Stimulated activated CD8-positive, alpha-beta memory T cell treated with anti-CD3 and anti-CD28 coated beads, Interleukin-15, amount 100 ng/mL, for 4 hours (primary cell): ENCODE measurements around the gene ZDHHC1.
"Not testable (repeated sequence)": the region's sequence is repeated elsewhere in the genome, so short reads cannot be mapped to it uniquely, and the experiment has no call there.

Source experiments
- DNase-seq, 2 donors: peaks; one replicate each; pipeline ENCODE4 v3.0.0-alpha.2; 2020; ENCODE audit warnings: low read depth in 2 of 2

The ZDHHC1 gene

GRCh38 chr16:67394155-67395104, 21.8 kb downstream of the ZDHHC1 start:
- DNase-seq, result no peak

GRCh38 chr16:67393788-67394154, 22.5 kb downstream of the ZDHHC1 start:
- no peak for DNase-seq

DNA sequence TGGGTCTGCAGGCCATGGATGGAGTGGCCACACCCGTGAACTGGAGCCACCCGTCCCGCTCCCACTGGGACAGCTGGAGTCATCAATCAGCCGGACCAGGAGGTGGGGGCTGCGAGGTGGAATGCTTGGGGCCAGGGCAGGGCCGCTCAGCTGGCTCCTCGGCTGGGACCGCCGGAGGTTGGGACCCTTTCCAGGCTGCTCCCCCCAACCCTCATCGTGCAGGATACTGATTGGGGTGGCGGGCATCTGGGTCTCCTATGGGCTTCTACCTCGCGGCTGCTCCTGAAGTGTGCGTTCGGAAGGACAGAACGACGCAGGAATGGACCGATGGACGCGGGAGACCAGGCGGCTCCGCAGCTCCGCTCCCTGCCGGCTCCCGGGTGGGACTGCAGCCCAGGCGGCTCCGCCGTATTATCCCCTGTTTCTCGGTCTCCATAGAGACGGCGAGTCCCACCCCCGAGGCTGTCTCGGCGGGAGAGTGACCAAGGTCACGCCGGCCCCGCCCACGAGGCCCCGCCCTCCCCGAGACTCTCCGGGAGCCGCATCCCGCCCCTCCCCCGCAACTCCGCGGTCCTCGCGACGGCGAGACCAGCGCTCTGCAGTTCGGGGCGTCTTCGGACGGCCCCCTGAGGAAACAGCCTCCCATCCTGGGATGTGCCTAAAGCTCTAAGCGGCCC, 23.0 kb downstream of the ZDHHC1 start, which contains the start of gene TPPP3:
TSS of gene TPPP3 (minus strand) at position 388 of the 677 bp plus-strand sequence. CDS start 2,387 bp downstream, outside the sequence.
- DNase-seq, result no peak

- DNase-seq, result no peak
Measured at GRCh38 chr16:67392301-67393059, 23.8 kb downstream of the ZDHHC1 start.

GRCh38 chr16:67391424-67392300, 24.6 kb downstream of the ZDHHC1 start:
- DNase-seq, result no peak

GRCh38 chr16:67390816-67391423, 25.4 kb downstream of the ZDHHC1 start:
- no peak for DNase-seq

DNA sequence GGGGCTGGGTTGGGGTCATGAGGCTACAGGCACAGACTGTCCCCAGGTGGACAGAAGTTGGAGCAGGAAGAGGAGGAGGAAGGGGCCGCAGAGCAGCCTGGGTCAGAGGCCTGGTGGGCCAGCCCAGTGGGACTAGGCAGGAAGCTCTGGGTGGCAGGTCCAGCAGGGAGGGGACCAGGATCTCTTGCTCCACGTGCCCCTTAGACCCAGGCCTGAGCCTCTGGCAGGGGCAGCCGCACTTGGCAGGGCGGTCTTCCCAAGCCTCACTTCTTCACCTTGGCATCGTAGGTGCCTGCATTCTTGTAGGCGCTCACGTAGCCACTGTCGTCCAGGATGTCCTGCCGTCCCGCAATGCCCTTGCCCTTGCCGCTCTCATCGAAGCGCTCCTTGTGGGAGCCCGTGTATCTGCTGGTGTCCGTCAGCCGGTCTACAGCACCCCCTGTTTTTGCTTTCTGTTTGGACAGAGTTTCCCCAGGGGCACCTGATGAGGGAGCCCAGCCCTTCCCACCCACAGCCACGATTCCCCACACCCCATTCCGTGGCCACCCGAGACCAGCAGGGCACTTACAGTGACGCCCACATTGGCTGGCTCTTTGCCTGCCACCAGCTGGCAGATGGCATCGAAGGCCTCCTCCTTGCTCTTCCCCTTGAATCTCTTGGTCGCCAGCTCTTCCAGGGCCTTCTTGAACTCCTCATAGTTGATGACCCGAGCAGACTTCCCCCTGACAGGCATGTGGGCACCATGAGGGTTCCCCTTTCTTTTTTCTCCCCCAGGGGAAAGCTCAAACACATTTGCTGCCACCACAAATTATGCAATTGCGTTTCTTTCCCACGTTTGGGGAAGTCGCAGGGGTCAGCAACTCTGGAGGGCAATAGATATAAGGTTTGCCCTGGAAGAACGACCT, 26.1 kb downstream of the ZDHHC1 start:
- no peak for DNase-seq

GRCh38 chr16:67388591-67388990, 27.7 kb downstream of the ZDHHC1 start:
- no peak for DNase-seq

- DNase-seq, result no peak
Measured at GRCh38 chr16:67388191-67388590, 28.1 kb downstream of the ZDHHC1 start.

DNA sequence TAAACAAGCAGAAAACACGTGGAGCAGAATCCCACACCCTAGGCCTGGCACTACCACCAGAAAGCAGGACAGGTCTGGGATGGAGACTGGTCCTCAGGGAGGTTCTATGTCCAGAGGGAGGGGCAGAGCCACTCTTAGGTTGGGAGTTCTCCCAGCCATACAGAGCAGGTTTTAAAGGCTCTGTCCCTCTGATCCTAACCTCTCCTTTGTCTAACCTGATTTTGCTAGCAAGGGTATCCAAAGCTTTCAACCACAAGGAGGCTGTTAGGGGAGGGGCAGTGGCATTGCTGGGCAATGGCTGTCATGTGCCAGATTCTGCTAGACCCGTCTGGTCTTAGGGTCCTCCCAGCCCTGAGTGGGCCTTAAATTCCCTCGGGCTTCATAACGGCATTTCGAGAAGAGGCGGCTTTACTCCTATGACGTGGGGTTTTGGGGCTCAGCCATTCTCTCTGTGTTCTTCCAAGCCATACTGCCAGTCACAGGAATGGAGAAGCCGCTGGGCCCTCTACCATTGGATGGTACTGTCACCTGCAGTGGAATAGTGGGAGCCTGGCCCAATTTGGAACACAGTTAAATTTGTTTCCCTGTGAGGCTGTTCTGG, 28.7 kb downstream of the ZDHHC1 start:
- DNase-seq, result no peak

DNA sequence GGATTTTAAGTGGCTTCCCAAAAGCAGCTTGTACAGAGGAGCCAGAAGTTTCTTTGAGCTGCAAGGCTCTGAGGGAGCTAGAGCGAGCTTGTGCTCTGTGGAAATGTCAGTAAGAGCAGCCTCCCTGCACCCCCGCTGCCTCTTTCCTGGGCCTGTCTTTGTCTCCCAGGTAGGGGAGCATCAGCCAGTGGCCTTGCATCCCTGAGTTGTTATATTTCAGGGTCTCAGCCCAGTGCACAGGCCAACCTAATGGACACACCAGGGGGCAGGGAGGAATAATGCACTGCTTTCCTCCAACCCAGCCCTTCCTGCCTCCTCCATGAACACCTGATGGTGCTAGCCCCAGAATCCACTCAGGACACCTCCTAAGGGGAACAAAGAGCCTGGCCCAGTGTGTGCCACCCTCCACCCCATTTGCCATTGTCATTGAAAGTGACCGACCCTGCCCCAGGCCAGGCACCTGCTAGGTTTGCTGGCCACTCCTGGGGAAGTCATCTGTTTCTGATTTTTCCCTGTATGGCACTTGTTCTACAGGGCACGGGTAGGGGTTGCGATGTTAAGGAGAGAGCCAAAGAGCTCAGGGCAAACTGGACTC, 29.3 kb downstream of the ZDHHC1 start:
- DNase-seq, result no peak

GRCh38 chr16:67384778-67385510, 31.3 kb downstream of the ZDHHC1 start:
- DNase-seq, result no peak

- DNase-seq, result no peak
Measured at GRCh38 chr16:67383284-67383683, 33.0 kb downstream of the ZDHHC1 start.

DNA sequence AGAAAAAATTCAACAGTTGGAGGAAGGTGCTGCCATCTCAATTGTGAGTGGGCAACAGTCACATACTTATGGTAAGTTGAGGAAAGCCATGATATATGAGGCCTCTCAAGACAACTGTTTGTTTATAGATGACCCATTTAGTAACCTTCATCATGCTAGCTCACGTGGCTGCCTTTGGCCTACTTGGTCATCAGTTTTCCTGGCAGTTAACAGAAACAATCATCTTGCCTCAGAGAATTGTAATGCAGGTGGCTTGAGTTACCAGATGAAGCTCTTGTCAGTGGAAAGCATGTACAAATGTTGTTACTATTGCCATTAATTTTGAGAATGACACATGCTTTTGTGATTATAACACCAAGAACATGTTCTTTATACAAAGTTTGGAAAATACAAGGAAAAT, 37.6 kb downstream of the ZDHHC1 start:
- DNase-seq, result no peak

DNA sequence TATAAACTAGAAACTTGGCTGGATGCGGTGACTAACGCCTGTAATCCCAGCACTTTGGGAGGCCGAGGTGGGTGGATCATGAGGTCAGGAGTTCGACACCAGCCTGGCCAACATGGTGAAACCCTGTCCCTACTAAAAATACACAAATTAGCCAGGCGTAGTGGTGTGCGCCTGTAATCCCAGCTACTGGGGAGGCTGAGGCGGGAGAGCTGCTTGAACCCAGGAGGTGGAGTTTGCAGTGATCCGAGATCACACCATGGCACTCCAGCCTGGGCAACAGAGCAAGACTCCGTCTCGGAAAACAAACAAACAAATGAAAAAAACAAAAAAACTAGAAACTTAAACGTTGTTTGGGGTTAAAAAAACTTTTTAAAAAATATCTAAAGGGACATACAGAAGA, 40.3 kb downstream of the ZDHHC1 start:
- not testable (repeated sequence) for DNase-seq

GRCh38 chr16:67372664-67373063, 43.6 kb downstream of the ZDHHC1 start:
- DNase-seq, result no peak

- no peak for DNase-seq
Measured at GRCh38 chr16:67370661-67371060, 45.6 kb downstream of the ZDHHC1 start.

DNA sequence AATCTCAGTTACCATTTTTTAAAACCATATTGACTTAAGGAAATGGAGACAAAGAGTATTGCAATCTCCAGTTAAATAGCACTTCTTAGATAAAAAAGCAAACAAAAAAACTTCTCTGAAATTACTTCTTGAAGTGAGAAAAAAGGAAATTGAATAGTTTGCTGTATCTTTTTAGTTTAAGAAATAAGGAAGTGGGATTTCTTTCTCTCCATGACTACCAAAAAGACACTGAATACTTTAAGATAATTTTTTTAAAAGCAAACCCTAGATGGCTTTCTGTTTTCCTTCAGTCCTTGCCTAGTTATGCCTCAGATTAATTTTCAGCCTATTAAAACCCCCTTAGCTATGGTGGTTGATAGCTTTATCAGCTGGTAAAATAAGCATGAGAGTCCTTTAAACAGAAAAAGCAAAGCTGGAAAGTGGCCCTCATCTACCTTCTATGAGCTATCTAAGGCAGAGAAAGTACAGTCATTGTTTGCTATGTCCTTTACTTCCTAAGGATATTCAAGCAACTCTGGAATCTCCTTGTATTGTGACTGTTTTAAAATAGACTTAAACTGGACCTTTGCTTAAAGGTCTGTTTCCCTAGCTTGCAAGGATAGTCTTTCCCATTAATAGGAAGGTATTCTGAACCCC, 51.6 kb downstream of the ZDHHC1 start:
- no peak for DNase-seq
